SHP77 (cell line): ENCODE data around the gene ZSWIM8.
"Not testable (repeated sequence)": the region's sequence is repeated elsewhere in the genome, so short reads cannot be mapped to it uniquely, and the experiment has no call there.

Experiments used
- DNase-seq, 2 experiments: peaks; one replicate each; lab custom pipeline; 2025; lab: John Stamatoyannopoulos, UW

The ZSWIM8 gene

DNA sequence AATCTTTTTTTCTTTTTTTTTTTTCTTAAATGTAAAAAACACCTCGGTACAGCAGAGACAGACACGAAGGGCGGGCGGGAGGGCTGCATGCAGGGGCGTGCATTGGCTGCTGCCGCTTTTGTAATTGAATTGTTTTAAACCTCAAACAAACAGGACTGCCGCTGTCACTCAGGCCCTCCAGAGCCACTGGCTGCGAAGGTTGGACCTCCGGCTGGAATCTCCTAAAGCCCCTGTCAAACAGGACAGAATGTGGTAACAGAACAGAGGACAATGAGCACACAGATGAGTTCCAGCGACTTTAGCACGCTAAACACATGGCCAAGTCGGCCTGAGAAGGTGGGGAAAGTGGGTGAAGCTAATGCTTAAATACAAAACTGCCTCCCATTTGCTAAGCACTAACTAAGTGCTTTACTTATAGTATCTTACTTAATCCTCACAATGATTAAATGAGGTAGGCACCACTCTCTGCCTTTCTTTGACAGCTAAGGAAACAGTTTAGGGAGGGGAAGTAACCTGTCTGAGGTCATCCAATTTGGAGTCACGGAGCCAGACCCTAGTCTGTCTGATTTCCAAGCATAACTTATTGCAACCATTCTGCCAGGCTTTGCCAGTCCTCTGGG is 29.0 kb downstream of the ZSWIM8 start:
- DNase-seq: no peak

- no peak for DNase-seq
These were observed 29.7 kb downstream of the ZSWIM8 start for GRCh38 chr10:73814896-73815718.

GRCh38 chr10:73815719-73816030 is 30.3 kb downstream of the ZSWIM8 start:
- DNase-seq: no peak

GRCh38 chr10:73816917-73817729 is 31.7 kb downstream of the ZSWIM8 start:
- no peak for DNase-seq

GRCh38 chr10:73817826-73818225 is 32.4 kb downstream of the ZSWIM8 start:
- DNase-seq: no peak

DNA sequence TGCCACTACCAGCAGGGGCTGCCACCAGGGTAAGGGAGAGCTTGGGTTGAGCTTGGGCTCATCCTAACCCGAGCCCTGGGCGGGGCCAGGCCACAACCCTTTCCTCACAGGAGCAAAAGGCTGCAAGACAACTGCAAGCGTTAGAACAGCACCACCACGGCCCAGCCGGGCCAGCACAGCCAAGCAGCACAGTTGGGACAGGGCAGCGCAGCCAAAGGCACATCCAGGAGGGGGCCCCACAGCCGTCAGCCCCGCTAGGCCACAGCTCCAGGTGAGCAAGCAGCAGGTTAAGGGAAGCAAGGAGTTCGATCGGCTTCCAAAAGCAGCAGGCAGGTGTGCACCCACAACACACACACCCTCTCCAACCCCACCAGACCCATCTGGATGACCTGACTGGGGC is 33.0 kb downstream of the ZSWIM8 start:
- DNase-seq: no peak

GRCh38 chr10:73819081-73819480 is 33.7 kb downstream of the ZSWIM8 start:
- DNase-seq: no peak

- DNase-seq: peak in 1 of 2 experiments; percentile 0
These were observed 34.2 kb downstream of the ZSWIM8 start for GRCh38 chr10:73819513-73820093.

DNA sequence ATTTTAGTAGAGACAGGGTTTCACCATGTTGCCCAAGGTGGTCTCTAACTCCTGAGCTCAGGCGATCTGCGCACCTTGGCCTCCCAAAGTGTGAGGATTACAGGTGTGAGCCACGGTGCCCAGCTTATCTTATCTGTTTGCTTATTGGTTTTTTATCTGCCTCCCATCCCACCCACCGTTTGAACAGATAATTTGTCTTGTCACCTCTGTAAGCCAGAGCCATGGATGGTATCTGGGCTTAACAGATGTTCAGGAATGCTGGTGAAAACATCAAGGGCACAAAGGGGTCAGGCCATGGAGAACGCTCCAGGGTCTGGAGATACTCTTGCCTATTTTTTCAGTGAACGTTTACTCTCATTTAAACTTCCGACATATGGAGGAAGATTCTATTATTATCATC is 38.0 kb downstream of the ZSWIM8 start:
- DNase-seq: no peak

- no peak for DNase-seq
These were observed 38.8 kb downstream of the ZSWIM8 start for GRCh38 chr10:73824146-73824725.

DNA sequence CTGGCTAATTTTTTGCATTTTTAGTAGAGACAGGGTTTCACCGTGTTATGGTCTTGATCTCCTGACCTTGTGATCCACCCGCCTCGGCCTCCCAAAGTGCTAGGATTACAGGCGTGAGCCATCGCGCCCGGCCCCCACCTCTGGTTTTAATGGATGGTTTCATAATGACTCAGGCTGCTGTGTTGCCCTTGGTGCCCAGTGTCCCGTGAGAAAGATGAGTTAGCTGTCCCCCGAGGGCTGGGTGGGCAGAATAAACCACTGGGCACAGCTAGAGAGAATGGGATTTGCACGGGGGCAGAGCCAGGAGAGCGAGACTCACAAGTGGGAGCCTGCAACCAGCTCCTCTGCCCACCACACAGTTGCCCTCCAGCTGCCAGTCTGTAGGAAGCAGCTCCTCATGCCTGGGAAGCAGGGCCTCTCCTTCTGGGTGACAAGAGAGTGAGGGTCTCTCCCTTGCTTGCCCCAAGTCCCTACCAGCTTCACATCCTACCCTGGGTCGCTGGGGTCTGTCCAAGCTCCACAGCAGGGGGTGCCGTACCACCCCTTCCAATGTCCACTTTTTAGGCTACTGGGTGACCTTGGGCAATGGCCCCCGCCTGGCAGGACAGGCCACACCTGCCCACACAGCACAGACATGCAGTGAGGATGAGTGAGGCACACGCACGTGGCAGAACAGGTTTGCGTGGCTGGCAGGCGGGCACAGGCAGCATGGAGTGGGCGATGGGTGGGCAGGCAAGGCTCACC is 42.1 kb downstream of the ZSWIM8 start:
- no peak for DNase-seq

GRCh38 chr10:73828161-73828560 is 42.8 kb downstream of the ZSWIM8 start:
- DNase-seq: no peak

DNA sequence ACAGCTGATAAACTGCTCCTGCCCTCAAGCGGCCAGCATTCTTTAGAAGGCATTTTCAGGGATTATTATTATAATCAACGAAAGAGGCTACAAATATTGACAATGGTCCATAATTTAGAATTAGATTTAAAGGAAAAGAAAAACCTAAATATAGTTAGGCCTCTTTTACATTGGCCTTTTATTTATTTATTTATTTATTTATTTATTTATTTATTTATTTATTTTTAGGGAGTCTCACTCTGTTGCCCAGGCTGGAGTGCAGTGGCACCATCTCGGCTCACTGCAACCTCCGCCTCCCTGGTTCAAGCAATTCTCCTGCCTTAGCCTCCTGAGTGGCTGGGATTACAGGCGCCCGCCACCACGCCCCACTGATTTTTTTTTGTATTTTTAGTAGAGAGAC is 43.7 kb downstream of the ZSWIM8 start:
- not testable (repeated sequence) for DNase-seq

GRCh38 chr10:73836427-73836980 is 51.1 kb downstream of the ZSWIM8 start:
- DNase-seq: no peak

- no peak for DNase-seq
These were observed 51.7 kb downstream of the ZSWIM8 start for GRCh38 chr10:73837072-73837471.

DNA sequence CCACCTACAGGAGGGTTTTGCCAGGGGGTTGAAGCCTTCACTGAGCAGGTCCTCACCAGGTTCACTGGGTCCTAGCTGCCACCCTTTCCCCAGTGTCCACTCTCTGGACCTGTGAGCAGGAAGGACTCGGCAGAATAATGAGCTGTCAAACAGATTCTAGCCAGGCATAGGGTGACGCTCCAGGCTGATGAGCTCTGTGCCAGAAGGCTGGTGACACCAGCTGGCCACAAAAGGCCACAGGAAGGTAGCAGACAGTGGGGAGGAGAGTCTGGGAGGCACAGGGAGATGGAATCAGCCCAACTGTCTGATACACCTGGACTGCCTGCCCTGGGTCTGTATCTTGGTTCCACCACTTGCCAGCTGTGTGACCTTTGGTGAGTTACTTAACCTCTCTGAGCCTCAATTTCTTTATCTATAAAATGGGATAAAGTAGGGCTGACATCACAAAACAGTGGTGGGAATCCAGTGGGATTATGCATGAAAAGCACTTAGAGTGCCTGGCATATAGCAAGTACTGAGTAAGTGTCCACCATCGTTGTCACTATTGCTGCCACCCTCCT is 52.7 kb downstream of the ZSWIM8 start:
- no peak for DNase-seq

DNA sequence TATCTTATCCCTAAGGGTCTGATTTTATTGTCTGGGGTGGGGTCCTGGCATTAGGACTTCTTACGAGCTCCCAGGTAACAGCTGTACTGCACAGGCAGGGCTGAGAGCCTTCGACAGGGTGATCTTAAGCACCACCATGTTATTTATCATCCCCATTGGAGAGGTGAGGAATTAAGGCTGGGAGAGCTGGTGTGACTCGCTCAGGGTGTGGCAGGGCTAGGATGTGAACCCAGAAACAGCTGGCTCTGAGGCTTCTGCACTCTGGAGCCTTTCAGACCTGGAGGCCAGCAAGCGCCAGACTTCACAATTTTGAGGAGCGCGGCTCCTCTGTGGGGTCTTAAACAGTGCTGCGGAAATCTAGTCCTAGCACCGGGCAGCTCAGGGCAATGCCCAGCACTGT is 53.4 kb downstream of the ZSWIM8 start:
- DNase-seq: no peak

- DNase-seq: no peak
These were observed 54.0 kb downstream of the ZSWIM8 start for GRCh38 chr10:73839276-73839966.

GRCh38 chr10:73840056-73840402 is 54.6 kb downstream of the ZSWIM8 start:
- DNase-seq: no peak

DNA sequence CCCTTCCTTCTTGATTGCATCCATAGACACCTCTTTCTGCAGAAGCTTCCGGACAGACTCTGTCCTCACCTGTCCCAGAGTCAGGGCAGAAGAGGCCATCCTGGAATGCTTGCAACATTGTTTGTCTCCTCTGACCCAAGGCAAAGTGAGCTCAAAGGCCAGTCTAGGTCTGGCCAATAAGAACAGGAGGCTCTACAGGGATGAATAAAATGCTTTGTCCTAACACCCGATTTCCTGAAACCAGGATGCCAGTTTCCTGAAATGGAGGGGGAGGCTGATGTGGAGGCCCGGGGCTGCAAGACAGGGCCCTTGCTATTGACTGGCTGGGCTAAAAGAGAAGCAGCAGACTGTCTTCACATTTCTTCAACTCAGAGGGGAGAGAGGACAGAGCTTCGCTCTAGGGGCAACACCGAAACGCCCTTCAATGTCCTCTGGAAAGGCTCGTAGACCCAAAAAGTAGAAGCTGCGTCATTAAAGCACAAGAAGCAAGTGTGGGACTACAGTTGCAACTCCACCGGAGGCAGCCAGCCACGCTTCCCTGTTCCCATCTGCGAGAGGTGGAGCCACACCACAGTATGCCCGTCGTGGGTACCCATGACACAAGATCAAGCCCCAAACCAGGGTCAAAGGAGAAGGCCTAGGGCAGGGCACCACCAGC is 55.1 kb downstream of the ZSWIM8 start:
- DNase-seq: no peak
